Measurements from ENCODE around the gene SERGEF. TPM values are rescaled to one million over a fixed set of nuclear protein-coding genes. Genes with fewer than 3 reads are reported as not detected.
A peak's percentile ranks its signal among the peaks of the same experiment; 100 is the strongest.

SERGEF gene
- total and polyA plus RNA-seq, 2 of the 13 experiments (the other 11 are each of a cell fraction or from before 2014, with no cell fraction given), result 54.5 to 114 TPM

- TF ChIP-seq ZSCAN22 (CRISPR knock-in tag; IDR thresholded peaks at IDR 0.05) (no peak), ZNF574 (CRISPR knock-in tag; IDR thresholded peaks at IDR 0.05) (no peak), NONO (IDR thresholded peaks at IDR 0.05) (no peak), NONO (CRISPR knock-in tag; conservative IDR thresholded peaks at IDR 0.05) (no peak), KDM2A (CRISPR knock-in tag; IDR thresholded peaks at IDR 0.05; ENCODE audit: borderline replicate concordance, low read depth) (no peak), RFXAP (CRISPR knock-in tag; IDR thresholded peaks at IDR 0.05; ENCODE audit: borderline replicate concordance) (no peak), MAFF (IDR thresholded peaks at IDR 0.05; ENCODE audit: low read depth, low read length) (no peak), MAFG (CRISPR knock-in tag; IDR thresholded peaks at IDR 0.05) (no peak), KAT7 (CRISPR knock-in tag; IDR thresholded peaks at IDR 0.05; ENCODE audit: borderline replicate concordance) (no peak), CREM (IDR thresholded peaks at IDR 0.05) (no peak), CREM (CRISPR knock-in tag; IDR thresholded peaks at IDR 0.05) (no peak), STAG1 (CRISPR knock-in tag; IDR thresholded peaks at IDR 0.05) (0 out of 2 replicates have a peak, but pooled peaks have one; percentile 14)
Measured at GRCh38 chr11:17864478-17864941, 148.3 kb downstream of the SERGEF start (continued).
